GM18868 (cell line): ENCODE results near the gene AP5Z1.

Source experiments
- ATAC-seq: cut with Tn5 transposase; IDR thresholded peaks from one replicate; pipeline ENCODE4 v1.9.1; 2021; ENCODE audit warnings: mild to moderate bottlenecking, moderate library complexity; ENCODE audit not compliant: unreplicated experiment

AP5Z1 gene, protein sequence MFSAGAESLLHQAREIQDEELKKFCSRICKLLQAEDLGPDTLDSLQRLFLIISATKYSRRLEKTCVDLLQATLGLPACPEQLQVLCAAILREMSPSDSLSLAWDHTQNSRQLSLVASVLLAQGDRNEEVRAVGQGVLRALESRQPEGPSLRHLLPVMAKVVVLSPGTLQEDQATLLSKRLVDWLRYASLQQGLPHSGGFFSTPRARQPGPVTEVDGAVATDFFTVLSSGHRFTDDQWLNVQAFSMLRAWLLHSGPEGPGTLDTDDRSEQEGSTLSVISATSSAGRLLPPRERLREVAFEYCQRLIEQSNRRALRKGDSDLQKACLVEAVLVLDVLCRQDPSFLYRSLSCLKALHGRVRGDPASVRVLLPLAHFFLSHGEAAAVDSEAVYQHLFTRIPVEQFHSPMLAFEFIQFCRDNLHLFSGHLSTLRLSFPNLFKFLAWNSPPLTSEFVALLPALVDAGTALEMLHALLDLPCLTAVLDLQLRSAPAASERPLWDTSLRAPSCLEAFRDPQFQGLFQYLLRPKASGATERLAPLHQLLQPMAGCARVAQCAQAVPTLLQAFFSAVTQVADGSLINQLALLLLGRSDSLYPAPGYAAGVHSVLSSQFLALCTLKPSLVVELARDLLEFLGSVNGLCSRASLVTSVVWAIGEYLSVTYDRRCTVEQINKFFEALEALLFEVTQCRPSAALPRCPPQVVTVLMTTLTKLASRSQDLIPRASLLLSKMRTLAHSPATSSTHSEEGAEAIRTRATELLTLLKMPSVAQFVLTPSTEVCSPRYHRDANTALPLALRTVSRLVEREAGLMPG

DNA sequence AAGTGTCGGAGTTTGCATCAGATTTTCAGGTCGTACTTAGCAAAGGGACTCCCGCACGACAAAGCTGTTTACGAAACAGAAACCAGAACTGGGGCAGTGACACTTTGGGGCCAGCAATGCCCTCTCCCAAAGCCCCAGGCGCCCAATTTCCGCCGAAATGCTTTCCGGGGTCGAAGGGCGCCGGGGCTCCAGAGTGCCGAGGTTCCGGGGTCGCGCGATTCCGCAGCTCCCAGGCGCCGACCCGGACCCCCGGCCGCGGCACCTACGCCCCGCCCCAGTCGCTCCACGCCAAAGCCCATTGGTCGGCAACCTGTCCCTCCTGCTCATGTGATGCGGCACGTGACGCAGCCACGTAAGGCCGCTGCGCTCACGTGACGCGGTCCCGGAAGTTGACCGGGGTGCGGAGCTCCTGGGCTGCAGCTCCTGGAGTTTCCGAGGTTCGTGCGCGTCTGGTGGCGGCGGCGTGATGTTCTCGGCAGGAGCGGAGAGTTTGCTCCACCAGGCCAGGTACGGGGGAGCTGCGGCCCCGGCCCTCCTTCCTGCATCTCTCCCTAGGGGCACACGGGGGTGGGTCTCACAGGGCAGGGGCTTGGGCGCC lies at the start of gene AP5Z1:
AP5Z1 (plus strand) TSS at position 374 of the 598 bp plus-strand sequence; CDS start at position 467, 93 bp downstream.
- peak; percentile 92 for ATAC-seq

DNA sequence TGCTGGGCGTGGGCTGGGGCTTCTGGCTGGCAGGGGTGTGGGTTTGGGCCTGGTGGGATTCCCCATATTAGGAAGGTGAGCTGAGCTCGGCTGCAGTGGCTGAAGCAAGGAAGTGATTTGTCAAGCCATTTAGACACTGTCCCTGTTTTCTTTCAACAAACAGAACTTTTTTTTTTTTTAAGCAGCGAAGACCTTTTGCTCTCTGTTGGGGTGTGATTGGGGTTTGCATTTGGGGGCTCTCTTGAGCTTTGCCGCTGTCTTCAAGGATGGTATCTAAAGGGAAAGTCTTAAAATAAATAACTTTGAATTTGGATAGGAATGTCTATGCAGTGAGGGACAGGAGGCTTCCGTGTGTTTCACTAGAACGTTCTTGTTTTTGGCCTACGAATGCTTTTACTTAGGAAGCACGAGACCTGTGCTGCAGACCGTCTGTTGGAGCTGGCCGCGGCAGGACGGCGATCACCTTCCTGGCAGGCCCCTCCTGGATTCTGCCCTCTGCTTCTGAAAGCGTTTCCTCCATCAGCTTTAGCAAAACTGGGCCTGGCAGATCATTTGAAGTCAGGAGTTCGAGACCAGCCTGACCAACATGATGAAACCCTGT lies 49.5 kb upstream of the AP5Z1 start:
- no peak for ATAC-seq

DNA sequence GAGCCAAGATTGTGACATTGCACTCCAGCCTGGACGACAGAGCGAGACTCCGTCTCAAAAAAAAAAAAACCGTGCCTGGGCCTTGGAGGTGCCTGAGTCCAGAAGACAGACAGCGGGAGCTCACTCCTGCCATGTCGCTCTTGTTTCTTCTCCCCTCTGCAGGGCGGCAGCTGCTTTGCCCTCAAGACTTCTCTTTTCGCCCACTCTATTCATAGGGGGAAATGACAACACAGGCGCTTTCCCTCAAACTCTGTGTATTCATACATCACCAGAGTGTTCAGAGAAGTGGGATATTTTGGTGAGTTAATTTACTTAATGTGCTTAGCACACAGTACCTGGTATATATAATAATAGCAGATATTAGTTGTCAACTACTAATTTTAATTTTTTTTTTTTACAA lies 48.9 kb upstream of the AP5Z1 start:
- no peak for ATAC-seq

DNA sequence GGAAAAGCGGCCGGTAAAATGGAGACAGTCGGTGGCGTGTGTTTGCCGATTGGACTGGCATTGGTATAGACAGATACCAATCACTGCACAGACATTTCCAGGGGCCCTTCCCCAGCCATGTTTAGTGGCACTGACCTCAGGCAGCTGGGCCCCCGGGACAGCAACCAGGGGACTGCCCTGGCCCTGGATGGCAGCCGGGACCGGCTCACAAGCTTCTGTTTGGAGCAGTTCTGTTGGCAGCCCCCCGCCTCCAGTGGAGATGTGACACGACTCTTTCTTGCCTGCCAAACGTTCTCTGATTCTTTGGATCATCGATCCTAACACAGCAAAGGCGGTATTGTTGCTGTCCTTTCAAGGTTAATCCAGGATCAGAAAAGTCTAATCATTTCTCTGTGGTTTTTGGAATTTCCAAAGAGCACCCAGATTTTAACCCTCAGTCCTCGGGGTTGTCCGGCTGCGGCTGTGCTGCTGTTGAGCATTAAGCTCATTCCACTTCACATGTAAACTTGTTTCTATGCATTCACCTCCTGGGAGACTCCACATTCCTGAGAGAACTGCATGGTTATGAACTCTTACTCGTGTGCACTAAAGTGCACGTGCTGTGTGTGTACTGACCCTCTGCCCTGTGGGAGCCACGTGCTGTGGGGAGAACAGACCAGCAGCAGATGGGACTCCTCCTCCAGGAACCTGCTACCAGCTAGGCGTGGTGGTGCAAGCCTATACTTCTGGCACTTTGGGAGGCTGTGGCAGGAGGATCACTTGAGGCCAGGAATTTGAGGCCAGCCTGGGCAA lies 47.3 kb upstream of the AP5Z1 start:
- ATAC-seq: no peak

DNA sequence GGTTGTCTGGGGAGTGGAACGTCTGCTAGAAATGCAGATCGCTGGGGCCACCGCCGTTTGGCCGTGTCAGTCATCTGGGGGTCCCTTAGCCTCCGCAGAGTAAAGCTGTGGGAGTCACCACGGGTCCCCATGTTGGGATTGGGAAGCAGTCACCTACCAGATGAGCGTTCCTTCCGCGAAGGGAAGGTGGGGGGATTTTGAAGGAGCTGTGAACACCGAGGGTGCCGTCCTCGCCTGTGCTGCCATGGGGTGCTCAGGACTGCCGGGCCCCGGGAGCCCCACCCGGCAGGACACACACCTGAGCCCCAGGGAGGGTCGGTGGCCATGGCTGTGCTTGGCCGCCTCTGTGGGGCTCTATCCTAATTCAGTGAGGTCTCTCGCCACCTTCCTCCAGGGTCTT lies 46.2 kb upstream of the AP5Z1 start:
- ATAC-seq: no peak

DNA sequence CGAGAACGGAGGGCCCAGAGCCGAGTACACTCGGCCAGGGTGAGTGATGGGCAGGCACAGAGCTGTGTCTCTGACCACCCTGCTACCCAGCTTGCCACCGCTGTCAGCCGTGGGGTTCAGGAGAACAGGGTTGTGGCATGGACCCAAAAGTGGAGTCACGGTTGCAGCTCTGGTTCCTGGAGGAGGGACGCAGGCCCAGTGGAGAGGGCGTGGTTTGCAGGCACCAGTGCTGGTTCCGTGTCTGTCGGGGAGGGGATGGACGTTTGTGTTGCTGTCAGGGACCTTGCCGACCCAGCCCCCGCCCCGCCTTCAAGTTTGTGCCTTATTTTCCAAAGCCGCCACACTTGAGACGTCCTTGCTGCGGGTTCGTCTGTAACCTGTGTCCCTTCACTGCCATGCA lies 45.1 kb upstream of the AP5Z1 start:
- ATAC-seq: no peak

DNA sequence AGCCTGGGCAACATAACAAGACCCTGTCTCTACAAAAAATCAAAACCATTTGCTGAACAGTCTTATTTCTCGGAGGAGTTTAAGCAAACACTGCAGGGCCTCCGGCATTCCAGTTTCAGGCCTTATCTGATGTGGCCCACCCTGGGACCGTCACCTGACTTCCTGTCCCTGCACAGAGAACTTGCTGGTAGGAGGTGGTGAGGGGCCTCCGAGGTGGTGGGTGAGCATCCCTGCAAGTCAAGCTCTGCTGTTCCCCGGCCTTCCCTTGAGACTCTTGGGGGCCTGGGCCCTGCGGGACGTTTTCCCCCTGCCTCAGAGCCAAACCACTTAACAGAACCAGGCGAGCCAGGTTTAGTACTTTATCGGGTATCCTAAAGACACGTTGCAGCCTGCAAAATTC lies 44.5 kb upstream of the AP5Z1 start:
- no peak for ATAC-seq

DNA sequence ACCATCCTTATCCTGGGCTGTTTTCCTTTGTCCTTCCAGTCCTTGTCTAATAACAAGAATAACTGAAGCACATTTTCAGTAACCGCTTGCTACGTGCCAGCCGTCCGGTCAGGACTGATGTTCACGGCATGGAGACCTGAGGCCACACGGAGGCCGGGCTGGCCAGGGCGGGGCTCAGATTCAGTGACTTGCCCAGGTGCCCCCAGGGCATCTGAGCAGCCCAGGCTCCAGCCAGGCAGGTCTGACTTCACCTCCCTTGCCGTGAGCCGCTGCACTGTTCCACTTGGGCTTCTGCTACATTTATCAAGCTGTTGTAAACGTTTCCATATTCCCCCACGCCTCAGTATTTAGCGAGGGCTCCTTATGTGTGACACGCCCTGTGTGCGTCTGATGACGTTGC lies 43.6 kb upstream of the AP5Z1 start:
- ATAC-seq: no peak

DNA sequence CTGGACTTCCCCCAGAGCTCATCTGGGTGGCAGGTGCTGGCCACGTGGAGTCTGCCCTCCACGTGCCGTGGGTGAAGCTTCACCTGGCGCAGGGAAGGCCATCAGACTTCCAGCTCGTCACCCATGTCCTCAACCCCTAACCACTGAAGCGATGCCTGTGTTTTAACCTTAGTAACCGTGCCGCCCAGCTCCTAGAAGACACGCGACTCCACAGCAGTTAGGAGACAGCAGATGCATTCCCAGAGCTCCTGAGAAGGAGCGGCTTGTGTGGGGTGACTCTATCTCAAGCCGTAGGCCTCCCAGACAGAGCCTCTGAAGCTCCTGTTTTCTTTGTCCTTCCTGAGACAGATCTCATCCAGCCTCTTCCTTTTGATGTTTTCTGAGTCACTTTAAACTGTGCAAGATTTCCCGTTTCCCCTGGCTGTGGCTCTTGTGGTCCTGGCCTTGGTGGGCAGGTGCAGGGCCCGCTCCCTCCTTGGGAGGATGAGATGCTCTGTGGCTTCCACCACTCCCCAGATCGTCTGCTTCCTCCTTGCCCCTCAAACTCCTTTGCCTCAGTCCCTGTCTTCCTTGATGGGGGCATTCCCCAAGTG lies 41.4 kb upstream of the AP5Z1 start:
- no peak for ATAC-seq

DNA sequence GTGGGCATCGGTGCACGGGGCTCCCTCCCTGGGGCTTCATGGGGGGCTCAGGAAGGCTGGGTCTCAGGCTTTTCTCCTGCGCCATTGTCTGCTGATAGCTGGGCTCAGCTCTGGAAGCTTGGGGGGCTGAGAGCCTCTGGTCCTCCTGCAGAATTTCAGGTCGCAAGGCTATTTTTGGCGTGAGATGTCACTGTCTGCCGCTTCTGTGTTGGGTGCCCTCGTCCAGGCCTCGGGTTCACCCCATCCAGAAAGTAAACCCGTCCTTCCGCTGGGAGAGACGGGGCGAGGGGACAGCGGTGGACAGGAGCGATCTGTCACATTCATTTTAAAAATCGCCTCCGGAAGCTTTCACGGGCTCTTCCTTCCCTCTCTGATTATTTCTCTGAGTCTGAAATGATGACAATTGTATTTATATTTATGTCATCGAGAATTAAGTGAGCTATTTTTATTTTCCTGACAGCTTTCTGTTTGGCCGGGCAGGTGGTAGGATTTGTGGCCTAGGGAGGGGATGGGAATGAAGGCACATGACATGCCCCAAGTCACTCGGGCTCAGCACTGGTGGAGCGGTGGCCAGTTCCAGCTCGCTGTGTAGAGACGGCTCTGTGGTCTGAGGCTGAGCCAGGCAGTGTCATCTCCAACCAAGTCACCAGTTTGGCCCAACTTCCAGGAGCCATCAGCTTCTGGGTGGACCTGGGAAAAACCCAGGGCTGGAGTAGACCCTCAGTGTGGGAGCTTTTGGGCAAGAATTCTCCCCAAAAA lies 40.7 kb upstream of the AP5Z1 start:
- no peak for ATAC-seq

DNA sequence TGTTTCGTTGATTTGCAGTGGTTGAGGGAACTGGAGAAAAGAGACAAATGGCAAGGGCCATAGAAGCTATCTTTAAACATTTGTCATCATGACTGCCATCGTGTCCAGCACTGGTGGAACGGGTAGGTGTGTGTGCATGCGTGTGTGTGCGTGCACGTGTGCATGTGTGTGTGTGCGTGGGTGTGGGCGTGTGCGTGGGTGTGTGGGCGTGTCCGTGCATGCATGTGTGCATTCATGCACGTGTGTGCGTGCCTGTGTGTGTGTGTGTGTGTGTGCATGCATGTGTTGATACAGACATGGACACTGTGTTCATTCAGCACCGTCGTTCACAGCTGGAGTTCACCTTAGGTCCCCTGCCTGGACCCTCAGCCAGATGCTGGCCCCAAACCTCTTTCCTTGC lies 38.1 kb upstream of the AP5Z1 start:
- no peak for ATAC-seq

DNA sequence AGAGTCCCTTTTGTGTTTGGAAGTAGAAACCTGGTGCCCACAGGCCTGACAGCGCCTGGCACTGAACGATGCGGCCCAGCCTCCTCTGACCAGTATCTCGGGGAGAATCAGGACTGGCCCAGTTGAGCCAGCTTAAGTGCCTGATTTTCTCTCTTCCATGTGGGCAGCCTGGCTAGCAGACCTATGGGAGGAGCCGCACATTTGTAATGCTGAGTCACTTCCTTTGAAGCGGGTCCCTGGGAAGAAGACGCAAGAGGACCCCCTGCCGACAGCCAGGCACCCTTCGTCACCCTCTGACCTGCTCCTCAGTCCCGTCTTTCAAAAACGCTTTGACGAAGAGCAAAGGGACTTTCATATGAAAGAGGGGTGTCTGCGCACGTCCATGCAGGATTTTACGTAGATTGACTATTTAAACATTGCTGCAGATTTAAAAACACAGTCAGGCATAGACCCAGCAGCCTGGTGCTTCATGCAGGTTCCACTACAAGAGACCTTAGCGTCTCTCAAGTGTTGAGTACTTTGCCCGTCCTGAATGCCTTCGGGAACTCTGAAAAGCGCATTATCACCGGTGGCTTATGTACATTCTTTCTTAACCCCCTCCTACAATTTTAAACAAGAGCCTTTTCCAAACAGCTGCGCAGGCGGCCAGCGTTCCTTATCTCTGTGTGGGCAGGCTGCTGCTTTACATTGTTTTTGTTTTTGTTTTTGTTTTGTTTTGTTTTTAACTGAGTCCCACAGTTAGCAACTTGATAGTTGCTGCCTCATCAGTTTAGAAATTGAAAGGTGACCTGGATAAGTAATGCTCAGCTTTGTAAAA lies 36.5 kb upstream of the AP5Z1 start:
- no peak for ATAC-seq

DNA sequence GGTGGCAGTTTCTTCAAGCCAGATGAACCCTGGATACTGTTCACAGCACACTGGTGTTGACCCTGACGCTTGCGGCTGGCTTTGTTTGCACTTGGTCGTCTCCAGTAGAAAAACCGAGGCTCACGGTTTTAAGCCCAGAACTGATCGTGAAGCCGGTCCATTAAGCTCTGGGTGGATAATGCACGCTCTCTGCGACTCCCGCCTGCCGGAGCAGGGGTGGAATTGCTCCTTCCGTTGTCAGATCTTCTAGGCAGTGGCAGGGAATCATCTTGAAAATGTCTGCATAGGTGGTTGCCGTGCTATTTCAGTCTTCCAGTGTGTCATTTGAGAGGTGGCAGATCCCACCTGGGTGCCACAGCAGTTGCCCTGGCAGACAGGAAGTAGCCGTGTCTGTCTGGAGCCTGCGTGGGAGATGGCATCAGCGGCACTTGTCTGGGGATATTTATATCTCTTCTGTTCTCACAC lies 35.9 kb upstream of the AP5Z1 start:
- no peak for ATAC-seq

DNA sequence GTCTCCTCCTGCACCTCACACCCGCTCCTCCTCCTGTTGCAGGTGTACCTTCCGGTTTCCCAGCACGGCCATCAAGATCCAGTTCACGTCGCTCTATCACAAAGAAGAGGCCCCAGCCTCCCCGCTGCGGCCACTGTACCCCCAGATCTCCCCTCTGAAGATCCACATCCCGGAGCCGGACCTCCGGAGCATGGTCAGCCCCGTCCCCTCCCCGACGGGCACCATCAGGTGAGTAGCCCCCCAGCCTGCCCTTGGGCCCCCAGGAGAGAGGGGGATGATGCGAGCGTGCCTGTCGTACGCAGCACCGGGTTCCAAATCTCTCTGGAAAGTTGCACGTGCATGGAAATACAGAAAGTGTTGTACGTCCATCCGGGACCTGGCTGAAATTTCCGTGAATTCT lies 34.6 kb upstream of the AP5Z1 start:
- no peak for ATAC-seq

DNA sequence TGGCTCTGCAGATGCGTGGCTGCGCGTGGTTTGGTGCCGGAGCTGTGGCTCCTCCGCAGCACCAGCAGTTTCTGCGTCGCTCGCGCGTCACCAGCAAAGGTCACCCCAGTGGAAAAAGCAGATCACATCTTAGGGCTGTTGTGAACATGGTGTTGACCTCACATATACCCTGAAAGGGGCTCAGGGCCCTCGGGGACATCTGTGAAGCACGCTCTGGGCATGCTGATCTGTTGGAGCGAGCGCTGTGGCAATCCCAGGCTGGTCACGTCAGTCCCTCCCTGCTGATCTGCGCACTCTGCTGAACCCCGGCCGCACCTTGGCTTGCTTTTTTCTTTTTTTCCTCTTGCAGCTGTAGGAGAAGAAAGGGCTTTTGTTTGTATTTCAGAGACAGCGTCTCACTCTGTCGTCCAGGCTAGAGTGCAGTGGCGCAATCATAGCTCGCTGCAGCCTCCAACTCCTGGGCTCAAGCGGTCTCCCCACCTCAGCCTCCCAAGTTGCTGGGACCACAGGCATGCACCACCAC lies 33.3 kb upstream of the AP5Z1 start:
- no peak for ATAC-seq

DNA sequence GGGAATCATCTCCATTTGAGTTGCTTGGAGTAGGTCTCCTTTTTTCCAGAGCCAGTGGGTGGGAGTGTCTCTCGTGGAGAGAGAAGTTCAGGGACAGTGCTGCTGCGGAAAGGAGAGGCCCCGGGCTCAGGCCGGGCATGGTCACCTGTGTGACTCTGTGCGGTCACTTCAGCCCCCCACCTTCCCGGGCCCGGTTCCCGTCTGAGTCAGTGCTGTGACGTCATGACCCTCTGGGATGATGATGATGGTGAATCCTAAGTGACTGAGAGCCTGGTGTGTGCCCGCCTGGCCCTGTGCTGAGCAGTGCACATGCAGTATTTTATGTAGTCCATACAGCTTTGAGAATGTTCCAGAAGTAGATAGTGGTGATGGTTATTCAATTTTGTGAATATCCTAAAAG lies 32.6 kb upstream of the AP5Z1 start:
- ATAC-seq: no peak

DNA sequence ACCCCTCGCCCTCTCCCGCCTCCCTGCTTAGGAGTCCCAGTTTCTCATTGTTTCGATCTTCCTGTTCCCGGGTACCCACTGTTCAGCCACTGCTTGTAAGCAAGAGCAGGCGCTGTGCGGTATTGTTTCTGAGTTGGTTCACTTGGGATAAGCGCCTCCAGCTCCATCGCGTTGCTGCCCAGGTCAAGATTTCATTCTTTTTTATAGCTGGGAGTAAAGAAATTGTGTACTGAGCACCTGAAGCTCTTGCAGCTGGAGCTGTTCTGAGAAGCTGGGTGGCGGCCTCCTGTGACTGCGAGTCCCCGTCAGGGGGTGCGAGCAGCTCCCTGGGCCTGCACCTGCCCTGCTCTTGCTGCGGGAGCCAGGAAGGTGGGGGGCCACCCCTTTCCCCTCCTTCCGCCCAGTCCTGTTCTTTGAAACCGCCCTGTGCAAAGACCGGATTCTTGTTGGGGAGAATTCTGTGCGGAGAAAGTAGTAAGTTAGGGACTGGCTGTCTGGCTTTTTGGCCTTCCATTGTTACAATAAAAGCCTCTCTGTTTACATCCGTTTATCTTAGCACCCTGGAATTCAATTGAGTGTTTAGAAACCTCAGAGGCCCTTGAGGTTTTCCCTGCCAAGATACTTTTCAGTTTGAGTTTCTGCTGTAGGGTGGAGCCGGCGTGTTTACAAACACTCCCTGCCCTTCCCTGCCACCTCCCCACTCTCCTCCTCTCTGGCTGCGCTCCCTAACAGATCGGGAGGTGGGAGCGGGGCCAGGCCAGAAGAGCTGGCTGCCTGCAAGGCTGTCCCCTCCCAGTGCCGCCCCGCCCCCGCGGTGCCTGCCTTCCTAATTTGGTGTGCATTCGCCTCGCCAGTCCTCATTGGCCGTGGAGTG lies 30.8 kb upstream of the AP5Z1 start:
- peak; percentile 83 for ATAC-seq
